Kidney epithelial cell (primary cell): ENCODE measurements around the gene SLC26A9. TPM values are rescaled to one million over a fixed set of nuclear protein-coding genes. Genes with fewer than 3 reads are reported as not detected.

Experiments used
- DNase-seq: peaks from one replicate; pipeline ENCODE4 v3.0.0-alpha.2; 2010; ENCODE audit warnings: low read depth
- H3K27me3 ChIP-seq: 2 replicates; pipeline ENCODE4 v1.6.0; 2011; ENCODE audit warnings: low read length; ENCODE audit not compliant: control insufficient read depth, insufficient read depth
- H3K36me3 ChIP-seq: 2 replicates; pipeline ENCODE4 v1.5.1; 2011; ENCODE audit warnings: low read length; ENCODE audit not compliant: control insufficient read depth, insufficient read depth
- H3K4me3 ChIP-seq: 2 replicates; pipeline ENCODE4 v1.5.1; 2011; ENCODE audit warnings: low read depth, mild to moderate bottlenecking, control low read depth, low read length
- CTCF ChIP-seq: IDR thresholded peaks from 2 replicates; pipeline ENCODE4 v1.5.1; 2011; ENCODE audit warnings: mild to moderate bottlenecking, moderate library complexity, low read length, control low read depth, inconsistent platforms; ENCODE audit not compliant: insufficient read depth, poor library complexity, severe bottlenecking
- total RNA-seq: library from RNA; depleted of rRNA; stranded (reverse); fragments of >200 nt; gene quantifications from 2 replicates; pipeline ENCODE4 v1.2.3, GENCODE V29; 2015

The SLC26A9 gene
- total RNA-seq: not detected in 2 replicates

DNA sequence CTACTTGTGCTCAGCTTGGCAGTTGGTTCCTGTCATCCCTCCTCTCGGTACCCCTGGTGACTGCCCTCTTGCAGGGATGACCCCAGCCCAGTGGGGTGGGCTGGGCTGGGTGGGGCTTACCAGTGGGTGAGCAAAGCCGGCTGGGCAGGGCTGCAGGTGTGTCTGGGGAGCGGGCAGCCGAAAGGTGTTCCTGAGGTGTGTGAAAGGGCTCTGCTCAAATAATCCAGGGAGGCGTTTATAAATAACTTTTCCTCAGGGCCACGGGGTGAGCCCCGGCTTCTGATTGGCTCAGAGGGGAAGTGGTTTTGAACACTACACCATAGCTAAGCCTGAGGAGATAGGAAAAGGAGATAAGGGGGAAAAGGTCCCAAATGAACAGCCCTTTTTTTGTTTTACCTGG, at the start of gene SLC26A9:
TSS of gene SLC26A9 (minus strand) at position 212 of the 400 bp plus-strand sequence. CDS start 7,636 bp downstream, outside the sequence.
- Histone ChIP-seq H3K27me3 (peaks cover 8% of the 10 kb centered on the region), H3K4me3 (no peak within 1 kb of the TSS), H3K36me3 (no peaks in the 10 kb centered on the region)
- TF ChIP-seq CTCF: no peak
- DNase-seq: no peak

GRCh38 chr1:205992218-205992882, 49.1 kb upstream of the SLC26A9 start:
- H3K36me3 ChIP-seq: no peaks in the 10 kb centered on the region
- no peak for DNase-seq
- H3K27me3 ChIP-seq: no peaks in the 10 kb centered on the region
- TF ChIP-seq CTCF: no peak
- no peak overlapping the region for H3K4me3 ChIP-seq

DNA sequence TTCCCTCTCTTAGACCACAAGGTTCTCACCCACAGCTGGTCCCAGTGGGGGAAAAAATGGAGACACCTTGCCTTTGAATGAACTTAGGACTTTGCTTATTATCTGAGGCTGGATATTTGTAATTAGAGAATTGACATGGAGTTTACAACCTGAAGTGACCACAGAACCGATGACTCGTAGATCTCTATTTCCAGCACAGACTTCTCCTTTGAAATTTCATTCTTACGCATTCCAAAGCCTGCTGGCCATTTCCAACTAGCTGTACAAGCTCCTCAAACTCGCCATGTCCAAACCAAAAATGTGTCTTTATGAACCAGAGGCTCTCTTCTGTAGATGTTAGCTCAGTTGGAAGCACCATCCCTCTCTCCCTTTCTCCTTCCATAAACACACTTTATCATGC, 48.0 kb upstream of the SLC26A9 start:
- H3K27me3 ChIP-seq: no peaks in the 10 kb centered on the region
- no peak for DNase-seq
- no peak for TF ChIP-seq CTCF
- no peaks in the 10 kb centered on the region for H3K36me3 ChIP-seq
- no peak overlapping the region for H3K4me3 ChIP-seq

GRCh38 chr1:205990226-205990625, 47.0 kb upstream of the SLC26A9 start:
- DNase-seq: no peak
- no peak overlapping the region for H3K4me3 ChIP-seq
- no peak for TF ChIP-seq CTCF
- H3K36me3 ChIP-seq: no peaks in the 10 kb centered on the region
- H3K27me3 ChIP-seq: no peaks in the 10 kb centered on the region

DNA sequence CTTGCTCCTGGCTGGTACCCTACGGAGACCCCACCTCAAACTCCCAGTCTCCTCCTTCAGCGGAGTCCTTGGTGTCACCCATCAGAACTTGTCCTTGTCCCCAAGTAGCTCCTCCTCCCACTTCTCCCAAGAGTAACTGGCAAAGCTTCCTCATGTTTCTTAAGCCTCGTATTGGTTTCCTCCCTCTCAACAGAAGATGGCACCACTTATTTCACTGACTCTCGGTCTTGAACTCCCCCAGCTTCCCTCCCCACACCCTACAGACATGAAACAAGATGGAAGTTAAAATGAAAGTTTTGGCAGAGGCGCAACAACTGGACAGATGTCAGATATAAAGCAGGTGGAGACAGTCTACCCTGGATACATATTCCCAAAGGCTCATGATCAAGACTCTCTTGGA, 46.5 kb upstream of the SLC26A9 start:
- DNase-seq: no peak
- no peak for TF ChIP-seq CTCF
- Histone ChIP-seq H3K4me3 (no peak overlapping the region), H3K27me3 (no peaks in the 10 kb centered on the region), H3K36me3 (no peaks in the 10 kb centered on the region)

GRCh38 chr1:205988585-205988995, 45.3 kb upstream of the SLC26A9 start:
- Histone ChIP-seq H3K27me3 (no peaks in the 10 kb centered on the region), H3K4me3 (no peak overlapping the region), H3K36me3 (no peaks in the 10 kb centered on the region)
- no peak for TF ChIP-seq CTCF
- DNase-seq: no peak
